Stimulated activated CD4-positive, alpha-beta T cell treated with anti-CD3 and anti-CD28 coated beads, Interleukin-4, amount 100 ng/mL, for 1 hour (primary cell): ENCODE results near the gene ANKRD13B.
"Not testable (repeated sequence)": the region's sequence is repeated elsewhere in the genome, so short reads cannot be mapped to it uniquely, and the experiment has no call there.

Experiments used
- DNase-seq: peaks from one replicate; pipeline ENCODE4 v3.0.0-alpha.2; 2020

The ANKRD13B gene

DNA sequence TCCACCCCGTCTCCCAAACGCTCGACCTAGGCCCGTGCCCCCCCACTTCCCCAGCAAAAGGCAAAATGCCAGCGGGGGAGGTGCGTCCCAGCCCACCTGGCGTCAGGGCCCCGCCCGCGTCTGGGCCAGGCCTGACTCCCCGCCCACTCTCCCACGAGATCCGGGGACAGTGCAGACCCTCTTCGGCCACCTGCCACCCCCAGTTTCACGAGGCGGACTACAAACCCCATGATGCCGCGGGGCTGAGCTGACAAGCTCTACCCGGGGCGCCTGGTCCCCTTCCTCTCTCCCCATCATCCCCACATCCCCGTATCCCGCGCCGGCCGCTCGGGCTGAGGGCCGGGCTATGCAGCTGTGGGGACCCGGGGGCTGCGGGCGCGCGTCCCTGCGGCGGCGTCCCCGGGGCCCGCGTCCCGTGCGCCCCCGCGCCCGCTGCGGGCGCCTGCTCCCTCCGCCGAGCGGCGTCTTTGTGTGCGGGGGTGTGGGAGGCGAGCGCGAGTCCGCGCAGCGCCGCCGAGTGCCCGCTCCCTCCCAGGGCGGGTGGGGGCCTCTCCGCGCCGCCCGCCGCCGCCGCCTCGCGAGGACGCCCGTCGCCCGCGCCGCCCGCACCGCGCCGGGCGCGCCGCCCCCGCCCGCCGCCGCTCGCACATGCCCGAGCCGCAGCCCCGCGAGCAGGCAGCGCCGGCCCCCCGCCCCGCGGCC lies at the start of gene ANKRD13B:
Gene ANKRD13B, plus strand, starts transcription at position 283 of the 702 bp plus-strand sequence. CDS start 490 bp downstream, outside the sequence.
- peak; percentile 61 for DNase-seq

DNA sequence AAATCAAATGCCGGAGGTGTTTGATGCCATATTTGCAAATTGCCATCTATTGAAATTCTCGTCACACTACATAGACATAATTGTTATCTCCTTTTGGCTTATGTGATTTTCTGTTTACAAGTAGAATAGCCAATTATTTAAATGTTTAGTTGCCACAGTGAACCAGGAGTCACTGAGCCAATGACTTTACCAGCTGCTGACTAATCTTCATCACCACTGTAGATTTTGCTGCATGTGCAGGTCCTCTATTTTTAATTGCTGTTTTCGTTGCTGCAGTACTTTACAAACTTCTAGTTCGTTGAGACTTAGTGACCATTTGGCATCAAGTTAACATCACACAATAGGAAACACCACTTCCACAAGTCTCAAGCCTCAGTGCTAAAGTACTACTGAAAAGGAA lies 48.9 kb upstream of the ANKRD13B start:
- no peak for DNase-seq

DNA sequence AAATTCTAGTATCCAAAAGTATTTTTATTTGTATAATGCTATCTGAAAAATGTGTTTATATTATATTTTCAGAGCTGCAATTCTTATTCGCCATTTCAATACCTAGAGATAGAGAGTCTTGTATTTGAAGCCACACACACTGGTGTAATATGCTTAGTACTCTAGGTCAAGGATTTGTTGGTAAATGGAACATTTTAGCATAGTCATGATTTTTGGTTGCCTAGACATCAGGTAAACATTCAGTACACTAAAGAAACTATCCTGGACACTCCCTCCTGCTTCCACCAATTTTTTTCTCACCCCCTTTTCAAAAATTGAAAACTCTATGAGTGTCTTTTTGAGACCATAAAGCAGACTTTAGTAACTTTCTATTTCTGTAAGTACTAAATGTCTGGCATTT lies 46.8 kb upstream of the ANKRD13B start:
- no peak for DNase-seq

DNA sequence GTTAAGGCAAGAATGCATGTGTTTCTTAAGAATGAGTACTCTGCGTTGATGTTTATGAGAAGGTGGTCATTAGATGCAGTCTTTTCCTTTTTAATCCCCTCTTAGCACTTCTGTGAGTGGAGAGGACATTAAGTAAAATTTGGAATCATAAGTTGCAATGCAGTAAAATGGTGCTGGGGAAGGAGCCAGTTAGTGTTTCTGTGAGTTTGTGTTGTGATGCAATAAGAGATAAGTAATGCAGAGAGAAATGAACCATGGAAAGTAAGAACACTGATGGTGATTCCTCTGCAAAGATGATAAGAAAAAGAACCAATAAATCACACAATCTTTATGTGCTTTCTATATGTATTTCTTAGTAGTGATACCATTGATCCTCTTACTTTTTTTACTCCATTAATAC lies 46.1 kb upstream of the ANKRD13B start:
- no peak for DNase-seq

DNA sequence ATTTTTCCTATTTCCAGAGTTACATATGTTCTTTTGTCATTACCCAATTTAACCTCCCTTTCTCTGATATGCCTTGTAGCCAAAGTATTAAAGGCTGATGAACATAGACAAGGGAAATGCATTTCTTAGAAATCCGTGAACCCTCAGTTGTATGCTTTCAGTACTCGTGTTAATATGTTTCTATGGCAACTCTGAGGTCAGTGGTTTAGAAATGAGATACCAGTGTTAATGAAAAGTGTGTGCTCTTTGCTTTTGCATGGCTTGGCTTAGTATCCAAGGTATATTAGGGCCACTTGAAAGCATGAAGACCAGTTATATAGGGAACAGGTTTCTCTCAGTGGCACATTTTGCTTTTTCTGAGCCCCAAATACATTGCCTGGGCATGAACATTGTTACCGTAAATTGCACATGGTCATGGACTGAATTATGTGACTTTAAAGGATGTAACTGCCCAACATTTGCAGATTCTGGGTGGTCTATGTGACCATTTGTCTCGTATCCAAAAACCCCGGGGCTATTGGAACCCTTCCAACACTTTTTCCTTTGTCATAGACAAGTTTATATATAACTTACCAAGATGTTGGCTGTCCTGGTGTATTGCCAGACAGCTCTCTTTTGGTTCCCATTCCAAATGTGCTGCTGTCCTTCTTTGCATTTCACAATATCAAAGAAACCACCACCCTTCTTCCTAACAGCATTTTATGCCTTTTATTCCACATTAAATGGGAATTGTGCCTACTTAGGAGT lies 43.6 kb upstream of the ANKRD13B start:
- DNase-seq: no peak

DNA sequence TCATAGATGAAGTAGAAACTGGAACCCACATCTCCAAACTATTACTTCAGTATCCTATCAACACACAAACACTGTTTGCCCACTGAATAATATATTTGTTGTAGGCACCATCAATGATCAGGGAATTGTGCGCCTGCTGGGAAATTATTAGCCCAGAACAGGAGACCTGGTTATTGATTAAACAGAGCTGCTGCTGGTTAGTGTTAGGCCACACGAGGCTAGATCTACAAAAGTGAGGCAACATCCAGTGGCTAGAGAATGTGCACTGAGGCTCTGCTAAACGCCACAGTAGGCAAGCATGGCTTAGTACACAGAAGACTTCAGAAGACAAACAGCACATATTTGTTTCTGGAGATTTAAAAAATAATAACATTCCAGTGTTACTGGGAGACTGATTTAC lies 37.1 kb upstream of the ANKRD13B start:
- no peak for DNase-seq

DNA sequence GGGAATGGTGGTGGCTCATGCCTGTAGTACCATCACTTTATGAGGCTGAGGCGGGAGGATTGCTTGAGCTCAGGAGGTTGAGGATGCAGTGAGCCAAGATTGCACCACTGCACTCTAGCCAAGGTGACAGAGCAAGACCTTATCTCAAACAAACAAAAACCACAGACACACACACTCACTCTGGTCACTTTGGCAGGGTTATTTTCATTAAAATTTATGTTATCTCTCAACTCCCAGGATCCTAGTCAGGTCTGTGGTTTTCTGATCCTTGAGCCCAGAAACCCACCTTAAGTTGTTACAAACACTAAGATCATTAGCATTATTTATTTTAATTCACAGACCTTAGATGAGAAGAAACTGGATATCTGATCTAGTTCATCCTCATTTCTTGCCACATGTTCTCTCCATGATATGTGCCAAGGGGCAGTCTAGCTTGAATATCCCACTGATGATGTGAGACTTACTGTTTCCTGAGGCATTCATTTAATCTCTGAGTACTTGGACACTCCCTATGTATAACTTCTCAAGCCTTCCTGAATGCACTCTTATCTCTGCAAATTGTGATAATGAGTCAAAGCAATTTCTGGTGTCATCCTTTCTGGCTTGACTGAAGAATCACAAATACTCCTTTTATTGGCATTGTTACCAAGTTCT lies 35.7 kb upstream of the ANKRD13B start:
- DNase-seq: no peak

DNA sequence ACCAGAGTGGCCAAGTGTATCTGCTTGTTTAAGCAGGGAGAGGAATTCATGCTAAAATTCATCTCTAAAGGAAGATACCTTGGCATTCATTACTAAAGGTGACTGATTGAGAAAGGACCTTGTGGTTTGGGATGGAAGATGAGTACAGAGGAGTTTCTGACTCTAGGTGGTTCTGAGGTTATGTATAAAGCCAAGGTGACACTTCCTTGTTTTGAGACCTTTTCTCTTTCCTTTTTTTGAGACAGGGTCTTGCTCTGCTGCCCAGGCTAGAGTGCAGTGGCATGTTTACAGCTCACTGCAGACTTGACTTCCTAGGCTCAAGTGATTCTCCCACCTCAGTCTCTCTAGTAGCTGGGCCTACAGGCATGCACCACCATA lies 35.2 kb upstream of the ANKRD13B start:
- DNase-seq: no peak

DNA sequence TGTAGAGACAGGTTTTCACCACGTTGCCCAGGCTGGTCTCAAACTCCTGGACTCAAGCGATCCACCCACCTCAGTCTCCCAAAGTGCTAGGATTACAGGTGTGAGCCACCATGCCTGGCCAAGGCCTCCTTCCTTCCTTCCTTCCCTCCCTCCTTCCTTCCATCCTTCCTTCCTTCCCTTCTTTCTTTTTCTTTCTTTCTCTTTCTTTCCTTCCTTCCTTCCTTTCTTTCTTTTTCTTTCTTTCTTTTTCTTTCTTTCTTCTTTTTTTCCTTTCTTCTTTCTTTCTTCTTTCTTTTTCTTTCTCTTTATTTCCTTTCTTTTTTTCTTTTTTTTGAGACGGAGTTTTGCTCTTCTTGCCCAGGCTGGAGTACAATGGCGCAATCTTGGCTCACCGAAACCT lies 34.8 kb upstream of the ANKRD13B start:
- not testable (repeated sequence) for DNase-seq

DNA sequence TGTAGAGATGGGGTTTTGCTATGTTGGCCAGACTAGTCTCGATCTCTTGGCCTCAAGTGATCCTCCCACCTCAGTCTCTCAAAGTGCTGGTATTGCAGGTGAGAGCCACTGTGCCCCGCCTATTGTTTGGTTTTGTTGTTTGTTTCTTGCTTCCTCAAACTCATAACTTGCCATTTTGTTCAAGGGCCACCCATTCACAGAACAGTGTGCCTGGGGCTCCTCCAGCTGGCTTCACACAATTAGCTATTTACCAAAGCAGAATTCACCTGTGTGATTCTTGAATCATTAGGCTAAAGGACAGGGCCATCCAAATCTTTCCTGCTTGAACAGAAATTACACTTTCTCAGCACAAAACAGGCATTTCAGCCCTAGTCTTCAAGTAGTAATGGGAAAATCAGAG lies 33.3 kb upstream of the ANKRD13B start:
- DNase-seq: no peak

DNA sequence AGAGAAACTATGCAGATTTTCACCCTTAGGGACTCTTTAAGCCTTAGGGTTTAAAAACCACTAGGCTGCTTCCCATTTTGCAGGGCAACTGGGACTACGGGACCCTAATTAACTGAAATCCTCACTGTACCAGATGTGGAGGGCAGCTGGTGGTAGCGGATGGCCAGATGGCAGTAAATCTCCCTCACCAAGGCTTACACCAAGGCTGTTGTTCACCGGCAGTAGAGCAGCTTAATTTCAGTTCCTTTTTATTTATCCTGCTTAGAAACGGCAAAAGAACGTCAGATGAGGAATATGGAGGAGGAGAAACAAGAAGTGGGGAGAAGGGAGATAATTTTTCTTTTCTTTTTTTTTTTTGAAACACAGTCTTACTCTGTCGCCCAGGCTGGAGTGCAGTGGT lies 32.6 kb upstream of the ANKRD13B start:
- no peak for DNase-seq

DNA sequence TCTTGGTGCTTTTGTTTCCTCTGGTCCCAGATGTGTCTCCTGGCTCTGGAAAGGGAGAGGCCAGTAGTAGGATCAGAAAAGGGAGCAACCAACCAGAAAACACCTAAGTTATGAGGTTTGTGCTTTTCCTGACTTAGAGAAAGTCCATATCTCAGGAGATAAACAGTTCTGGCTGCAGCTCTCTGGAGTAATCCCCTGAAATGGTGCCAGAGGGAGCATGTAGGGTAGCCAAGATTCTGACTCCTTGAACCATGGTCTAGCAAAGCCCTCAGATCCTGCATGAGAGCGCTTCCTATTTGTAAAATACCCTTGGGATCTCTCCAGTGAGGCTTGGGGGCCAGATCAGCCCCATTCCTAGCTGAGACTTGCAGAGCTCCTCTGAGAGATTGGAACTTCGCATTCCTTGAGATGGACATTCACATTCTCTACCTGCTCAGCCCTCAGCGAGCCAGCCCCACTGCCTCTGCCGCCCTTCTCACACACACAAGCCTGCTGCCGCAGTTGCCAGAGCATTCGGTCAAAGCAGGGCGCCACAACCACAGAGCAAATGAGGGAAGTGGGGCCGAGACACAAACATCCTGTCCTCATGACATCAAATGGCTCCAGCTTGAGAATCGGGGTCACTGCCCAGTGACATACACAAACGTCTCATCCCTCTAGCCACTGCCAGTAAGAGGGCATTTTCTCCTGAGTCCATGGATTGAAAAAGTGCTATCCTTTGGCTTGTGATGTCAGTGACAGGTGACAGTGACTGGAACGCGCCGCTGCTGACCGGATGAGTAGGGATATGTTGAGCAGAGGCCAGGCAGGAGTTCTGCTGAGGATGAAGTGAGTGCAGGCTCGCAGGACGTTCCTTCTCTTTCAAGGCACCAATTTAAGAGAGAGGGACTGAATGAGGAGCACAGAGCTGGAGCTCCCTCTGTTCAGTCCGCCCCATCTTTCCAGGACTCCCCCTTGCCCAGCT lies 31.1 kb upstream of the ANKRD13B start:
- no peak for DNase-seq

DNA sequence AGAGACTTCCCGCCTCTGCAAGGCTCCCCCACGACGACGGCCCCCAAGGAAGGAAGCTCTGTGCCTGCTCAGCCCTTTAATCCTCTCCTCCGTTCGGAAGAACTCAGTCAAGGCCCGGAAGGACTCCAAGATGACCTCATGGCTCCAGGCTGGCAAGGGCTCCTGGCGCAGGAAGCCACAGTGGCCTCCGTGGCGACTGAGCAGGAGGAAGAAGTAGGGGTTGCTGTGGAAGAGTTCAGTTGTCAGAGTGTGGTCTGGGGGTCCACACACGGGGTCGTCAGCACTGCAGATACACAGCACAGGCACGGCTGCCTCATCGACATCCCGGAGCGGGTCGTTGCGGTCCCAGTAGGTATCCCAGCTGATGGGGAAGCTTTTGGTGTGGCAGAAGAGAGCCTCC lies 30.3 kb upstream of the ANKRD13B start:
- no peak for DNase-seq

DNA sequence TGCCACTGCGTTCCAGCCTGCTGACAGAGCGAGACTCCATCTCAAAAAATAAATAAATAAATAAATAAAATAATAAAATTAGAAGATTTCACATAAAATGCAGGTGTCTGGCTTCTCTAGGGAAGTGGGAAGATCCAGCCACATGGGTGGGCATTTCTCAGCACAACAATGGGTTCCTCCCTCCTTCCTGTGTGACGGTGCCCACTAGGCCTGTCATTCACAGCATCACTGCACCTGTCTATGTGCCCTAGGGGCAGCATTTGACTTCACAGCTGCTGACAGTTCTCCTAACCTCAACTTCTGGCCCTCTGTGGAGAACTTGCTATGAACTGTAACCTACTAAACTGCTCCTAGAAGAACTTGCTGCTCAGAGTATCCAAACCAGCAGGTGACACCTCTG lies 29.1 kb upstream of the ANKRD13B start:
- no peak for DNase-seq

DNA sequence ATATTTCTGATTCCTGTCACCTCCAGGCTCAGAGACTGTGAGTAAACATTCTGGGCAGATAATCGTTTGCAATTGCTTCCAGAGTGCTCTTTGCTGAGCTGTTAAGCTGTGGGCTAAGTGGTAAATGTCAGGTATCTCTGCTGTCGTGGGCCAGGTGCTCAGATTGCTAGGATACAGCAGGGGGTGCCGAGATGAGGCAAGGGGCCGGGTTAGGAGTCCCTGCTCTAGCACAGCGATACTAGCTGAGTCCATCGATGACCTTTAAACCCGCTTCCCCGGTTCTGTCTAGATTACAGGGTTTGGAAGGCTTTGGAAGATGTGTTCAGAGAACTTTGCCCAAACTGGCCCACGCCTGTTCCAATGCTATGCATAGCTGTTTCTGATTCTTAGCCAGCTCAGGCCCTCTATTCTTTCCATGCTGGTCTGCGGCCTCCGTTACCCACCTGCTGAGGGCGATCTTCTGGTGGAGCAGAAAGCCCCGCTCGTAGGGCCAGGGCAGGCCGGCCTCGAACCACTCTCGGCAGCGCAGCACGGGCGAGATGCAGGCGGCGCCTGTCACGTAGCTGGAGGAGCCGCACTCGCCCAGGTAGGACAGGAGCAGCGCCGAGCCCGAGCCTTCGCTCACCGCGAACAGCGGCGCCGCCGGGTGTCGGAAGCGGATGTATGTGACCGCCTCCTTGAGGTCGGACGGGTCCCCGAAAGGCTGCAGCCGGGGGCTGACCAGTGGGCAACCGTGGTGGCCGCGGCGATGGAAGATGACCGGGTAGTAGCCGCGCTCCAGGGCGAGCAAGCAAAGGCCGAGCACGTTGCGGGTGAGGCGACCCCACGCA lies 27.1 kb upstream of the ANKRD13B start:
- DNase-seq: peak; percentile 57

DNA sequence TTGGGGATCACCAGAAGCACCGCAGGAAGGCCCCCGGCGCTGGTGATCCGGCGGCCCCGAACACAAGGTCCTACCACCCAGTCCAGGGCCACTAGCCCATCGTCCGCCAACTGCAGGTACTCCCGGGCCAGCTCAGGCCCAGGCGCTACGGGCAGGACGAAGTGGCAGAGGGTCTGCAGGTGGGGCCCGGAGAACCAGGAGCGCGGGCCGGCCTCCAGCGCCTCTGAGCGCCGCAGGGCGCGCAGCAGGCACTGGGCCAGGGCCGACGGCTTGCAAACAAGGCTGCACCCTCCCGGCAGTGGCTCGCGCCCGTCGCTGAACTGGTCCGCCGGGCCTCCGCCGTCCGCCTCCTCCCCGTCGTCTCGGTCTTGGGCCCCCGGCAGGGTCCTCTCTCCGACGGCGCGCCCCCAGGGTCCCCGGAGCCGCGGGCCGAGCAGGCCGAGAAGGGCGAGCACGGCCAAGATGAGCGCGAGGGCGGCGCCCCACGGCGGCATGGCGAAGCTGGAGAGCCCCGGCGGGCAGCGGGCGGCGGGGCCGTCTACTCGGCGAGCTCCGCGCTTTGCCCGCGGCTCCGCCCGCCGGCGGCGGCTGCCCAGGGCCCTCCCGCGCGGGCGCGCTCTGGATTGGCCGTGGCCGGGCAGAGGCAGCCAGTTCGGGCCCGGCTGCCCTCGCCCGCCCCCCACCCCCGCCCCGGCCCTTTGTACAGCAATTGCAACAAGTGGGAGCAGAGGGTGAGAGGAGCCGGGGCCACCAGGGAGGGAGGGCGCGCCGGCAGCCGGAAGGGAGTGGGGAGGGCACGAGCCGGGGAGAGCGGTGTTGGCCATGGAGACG lies 26.2 kb upstream of the ANKRD13B start, which contains the start of gene ABHD15:
Gene ABHD15, minus strand, starts transcription at position 565 of the 831 bp plus-strand sequence. Its CDS starts 71 bp downstream, at position 494.
- DNase-seq: peak; percentile 60

DNA sequence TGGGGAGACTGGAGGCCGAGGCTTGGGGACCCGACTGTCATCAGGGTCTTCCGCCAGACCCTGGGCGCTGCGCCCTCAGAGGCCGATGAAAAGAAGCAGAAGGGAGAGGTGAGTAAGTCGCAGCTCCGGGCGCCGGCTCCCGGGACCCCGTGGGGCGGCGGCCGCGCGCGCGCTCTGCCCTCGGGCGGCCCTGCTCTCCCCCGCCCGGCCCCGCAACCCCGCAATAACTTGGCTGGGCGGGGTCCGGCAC lies 25.7 kb upstream of the ANKRD13B start:
- DNase-seq: no peak

DNA sequence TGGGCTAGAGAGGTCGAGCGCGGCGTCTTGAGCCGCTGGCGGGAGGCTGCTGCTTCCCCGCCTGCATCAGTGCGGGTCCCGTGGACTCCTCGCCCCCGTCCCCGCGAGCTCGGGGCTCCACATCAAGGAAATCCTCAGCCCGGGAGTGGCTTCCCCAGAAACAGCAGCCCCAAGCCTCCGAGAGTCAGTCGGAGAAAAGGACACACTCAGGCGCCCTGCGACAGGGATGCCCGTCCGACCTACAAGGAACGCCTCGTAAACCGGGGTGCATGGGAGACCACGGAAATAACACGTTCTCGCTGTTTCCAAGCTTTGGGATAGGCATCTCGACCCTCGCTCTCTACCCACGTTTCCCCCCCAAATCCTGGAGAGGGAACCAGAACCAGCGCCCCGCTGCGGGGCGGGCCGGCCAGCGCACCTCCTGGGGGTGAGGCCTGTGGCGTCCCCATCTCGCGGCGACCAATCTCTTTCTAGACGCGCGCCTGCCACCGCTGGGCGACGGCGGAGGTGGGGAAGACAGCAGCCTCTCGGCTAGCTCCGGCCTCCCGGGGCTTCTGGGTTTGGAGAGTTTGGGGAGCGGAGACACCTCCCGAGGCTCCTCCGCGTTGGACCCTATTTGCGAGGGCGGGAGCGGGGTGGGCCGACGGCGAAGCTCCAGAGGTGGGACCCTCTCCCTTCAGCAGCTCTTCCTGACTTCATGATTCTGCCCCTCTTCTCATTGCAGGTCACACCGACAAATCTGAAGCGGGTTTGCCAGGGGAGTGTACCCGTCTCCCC lies 25.2 kb upstream of the ANKRD13B start:
- DNase-seq: peak; percentile 77

DNA sequence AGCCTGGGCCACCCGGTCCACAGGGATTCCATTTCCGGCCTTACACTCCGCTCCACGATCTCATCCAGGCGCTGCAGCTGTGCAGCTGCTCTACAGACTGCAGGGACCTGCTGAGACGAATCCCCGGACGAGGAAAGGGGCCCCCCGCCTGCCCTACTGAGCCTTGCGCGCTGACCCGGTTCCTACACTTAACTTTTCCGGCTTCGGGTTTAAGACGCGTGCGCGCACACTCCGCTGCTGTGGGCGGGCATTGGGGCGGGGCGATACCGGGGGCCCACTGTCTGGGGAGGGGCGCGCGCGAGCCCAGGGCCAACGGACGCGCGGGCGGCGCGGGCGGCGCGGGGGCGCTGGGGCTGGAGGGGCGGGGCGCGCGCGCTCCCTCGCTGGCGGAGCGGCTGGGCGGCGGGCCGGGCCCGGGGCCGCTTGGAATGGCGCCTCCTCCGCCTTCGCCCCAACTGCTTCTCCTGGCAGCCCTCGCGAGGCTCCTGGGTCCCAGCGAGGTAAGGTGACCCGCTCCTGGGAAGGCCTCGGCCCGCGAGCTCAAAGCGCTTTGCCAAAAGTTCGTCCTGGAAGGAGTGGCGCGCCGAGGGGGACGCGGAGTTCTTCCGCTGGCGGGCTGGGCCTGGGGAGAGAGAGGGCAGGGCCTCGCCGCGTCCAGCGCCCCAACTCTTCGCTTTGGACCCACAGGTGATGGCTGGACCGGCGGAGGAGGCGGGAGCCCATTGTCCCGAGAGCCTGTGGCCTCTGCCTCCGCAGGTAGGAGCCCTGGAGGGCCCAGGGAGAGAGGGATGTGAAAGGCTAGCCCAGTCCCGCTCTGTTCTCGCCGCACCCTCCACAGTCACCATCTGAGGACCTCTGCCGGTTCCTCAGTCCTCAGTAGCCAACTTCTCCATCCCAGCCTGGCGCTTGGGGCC lies 24.3 kb upstream of the ANKRD13B start, which contains the start of gene TP53I13:
Gene TP53I13, plus strand, starts transcription at position 371 of the 914 bp plus-strand sequence. Its CDS starts 58 bp downstream, at position 429.
- peak; percentile 94 for DNase-seq
